HG03095 (cell line): ENCODE measurements around the gene ANKRD31.
A peak's percentile ranks its signal among the peaks of the same experiment; 100 is the strongest.

Experiments used
- ATAC-seq: cut with Tn5 transposase; IDR thresholded peaks from one replicate; pipeline ENCODE4 v1.9.1; 2021; ENCODE audit warnings: moderate library complexity; ENCODE audit not compliant: unreplicated experiment

Gene ANKRD31

GRCh38 chr5:75062925-75063531, 173.7 kb downstream of the ANKRD31 start:
- ATAC-seq: no peak

- ATAC-seq: no peak
Observed at GRCh38 chr5:75059912-75060545, 176.6 kb downstream of the ANKRD31 start.

GRCh38 chr5:75058986-75059535, 177.6 kb downstream of the ANKRD31 start:
- ATAC-seq: no peak

DNA sequence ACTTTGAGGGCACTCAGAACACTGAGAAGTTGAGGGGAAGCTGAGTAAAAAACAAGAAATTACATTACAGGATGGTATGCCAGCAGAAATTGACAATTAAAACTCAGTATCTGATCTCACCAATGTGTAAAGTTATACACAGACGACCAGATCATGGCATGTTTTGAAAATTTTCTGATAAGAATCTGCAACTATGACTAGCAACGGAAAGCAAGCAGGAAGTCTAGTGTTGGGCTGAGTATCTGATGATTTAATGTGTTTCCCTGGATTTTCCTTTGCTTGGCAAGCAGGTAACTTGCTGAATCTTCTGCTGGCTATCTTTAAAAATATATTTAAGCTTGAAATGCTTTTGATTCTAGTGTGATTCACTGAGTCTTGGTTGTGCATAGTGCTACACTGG, 179.1 kb downstream of the ANKRD31 start:
- ATAC-seq: no peak

GRCh38 chr5:75055727-75056144, 180.9 kb downstream of the ANKRD31 start:
- no peak for ATAC-seq

GRCh38 chr5:75054134-75054930, 182.3 kb downstream of the ANKRD31 start:
- no peak for ATAC-seq

- no peak for ATAC-seq
Observed at GRCh38 chr5:75053304-75054133, 183.2 kb downstream of the ANKRD31 start.

- no peak for ATAC-seq
Observed at GRCh38 chr5:75053054-75053303, 183.7 kb downstream of the ANKRD31 start.

DNA sequence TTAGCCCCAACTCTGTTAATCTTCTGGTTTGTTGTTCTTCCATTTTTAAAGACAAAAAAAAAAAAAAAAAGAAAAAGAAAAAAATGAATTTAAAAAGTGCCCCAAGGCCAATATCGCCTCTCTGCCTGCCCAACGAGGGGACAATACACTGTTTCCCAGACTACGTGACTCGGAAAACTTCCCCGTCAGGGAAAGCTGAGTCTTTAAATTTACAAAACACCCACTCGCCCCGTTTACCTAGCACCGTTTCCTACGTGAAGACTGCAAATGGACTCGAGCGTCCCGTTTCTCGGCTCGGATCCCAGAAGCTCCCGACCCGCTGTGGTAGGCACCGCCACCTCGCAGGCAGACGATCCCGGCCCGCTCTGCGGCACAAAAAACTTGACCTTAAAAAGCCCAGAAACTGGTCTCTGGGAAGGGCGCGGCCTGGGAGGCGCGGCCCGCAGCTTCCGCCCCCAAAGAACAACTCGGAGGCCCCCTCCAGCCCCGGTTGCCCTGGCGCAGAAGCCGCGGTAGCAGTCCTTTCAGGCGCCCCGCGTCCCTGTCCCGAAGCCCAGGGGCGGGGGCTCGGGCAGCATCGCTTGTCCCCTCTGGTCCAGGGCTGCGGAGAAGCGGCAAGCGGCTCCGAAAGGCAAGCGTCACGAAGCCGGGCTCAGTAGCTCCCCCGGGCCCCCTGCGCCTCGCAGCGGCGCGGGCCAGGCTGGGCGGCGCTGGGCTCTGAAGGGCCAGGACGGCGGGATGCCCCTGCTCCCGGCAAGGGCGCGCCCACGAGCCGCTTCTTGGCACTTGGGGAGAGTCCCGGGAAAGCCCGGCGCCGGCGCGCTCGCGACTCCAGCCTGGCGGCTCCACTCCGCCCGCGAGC, 184.3 kb downstream of the ANKRD31 start, which contains the start of gene GCNT4:
Gene GCNT4, minus strand, starts transcription at position 367 of the 862 bp plus-strand sequence. CDS start 22,521 bp downstream, outside the sequence.
- no peak for ATAC-seq

GRCh38 chr5:75051217-75051751, 185.4 kb downstream of the ANKRD31 start:
- ATAC-seq: no peak

DNA sequence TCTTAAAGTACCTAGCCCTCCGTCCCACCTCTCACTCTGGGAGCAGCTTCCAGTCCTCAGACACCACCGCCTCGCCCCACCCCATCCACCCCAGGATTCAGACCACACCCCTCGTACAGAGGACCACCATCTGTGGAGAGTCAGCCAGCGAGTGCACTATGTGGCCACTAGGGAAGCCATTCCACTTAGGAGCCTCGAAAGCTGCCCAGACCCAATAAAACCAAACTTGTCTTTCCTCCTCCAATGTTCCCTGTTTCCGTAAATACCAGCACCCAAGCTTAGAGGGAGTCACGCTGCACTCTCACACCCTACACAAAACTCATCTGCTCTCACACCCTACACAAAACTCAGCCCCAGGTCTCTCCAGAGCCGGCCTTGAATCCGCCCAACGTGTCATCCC, 186.3 kb downstream of the ANKRD31 start:
- ATAC-seq: no peak

DNA sequence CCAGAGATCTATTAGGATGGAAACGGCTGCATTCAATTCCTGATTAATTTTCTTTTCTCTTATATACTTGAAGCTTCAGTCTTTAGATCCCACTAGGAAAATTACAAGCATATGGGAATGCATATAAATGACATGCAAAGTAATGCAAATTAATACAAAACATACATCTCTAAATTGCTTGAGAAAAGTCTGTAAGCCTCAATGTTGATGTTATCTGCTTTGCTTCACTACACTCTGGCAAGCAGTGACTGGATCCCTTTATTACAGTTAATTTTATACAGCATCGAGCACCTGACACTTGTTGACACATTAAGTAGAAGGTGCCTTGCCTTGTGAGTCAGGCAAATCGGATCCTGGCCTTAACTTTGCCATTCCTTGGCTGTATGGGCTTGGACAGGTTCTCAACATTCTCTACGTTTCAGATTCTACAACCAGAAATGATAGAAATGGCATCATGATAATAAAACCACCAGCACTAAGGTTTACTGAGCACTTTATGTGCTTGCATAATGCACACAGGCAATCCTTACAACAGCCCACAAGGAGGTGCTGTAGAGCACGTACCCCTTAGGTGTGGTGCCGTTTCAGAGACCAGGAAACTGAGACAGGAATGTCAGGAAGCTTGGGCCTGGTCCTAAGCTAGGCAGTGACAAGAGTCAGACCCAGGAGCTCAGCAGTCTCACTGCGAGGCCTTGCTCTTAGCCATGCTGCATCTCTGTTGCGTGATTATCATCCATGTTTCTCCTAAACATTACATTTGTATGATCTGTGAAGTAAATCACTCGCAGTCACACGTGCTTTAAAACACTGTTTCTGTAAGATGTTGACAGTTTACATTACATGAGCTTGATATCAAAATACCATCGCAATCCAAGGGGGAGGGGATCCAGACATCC, 187.0 kb downstream of the ANKRD31 start:
- ATAC-seq: no peak

- peak; percentile 62 for ATAC-seq
Observed at GRCh38 chr5:75048457-75048953, 188.2 kb downstream of the ANKRD31 start.

DNA sequence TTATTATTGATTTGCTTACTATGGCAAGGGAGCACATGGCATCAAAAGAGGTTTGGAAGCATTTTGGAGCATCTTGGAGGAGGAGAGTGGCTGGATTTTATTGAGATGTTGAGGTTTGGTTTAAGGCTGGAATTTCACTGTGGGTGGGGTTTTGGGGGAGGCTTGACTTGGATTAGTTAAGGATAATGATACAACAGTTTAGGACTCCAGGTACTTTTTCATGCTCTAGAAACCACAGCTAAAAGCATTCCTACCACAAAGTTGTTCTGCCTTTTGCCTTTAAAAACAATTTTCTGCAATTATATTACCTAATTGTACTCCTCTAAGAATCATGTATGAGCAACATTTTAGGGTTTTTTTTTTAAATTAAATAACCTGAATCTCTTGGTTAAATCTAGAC, 189.3 kb downstream of the ANKRD31 start:
- ATAC-seq: no peak

- ATAC-seq: no peak
Observed at GRCh38 chr5:75046366-75047142, 190.1 kb downstream of the ANKRD31 start.

DNA sequence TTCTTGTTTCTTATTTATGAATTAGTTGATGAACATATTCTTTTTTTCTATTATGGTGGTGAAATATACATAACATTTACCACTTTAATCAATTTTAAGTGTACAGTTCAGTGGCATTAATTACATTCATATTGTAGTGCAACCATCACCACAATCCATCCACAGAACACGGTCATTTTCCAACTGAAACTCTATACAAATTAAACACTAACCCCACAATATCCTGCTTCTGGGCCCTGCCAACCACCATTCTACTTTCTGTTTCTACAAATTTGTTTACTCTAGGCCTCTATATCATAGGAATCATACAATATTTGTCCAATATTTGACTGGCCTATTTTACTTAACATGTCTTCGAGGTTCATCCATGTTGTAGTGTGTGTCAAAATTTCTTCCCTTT, 191.6 kb downstream of the ANKRD31 start:
- ATAC-seq: no peak

DNA sequence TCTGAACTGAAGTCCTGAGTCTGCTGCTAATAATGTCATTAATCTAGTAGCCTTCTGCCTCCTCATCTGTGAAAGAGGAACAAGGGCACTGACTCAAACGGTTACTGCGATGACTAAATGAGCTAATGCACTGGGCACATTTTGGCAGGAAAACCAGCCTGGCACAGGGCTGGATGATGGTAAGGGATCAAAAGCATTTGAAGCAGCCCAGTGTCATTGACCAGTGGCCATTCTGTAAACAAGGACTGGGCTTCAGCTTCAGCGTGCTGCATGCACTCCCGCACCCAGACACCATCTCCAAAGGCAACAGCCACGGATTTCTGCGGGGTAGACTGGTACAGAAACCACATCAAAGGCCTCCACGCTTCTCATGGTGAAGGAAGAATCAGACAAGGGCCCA, 192.3 kb downstream of the ANKRD31 start:
- ATAC-seq: no peak
